COLO829 (cell line): Measurements from ENCODE around the gene CLIC1.

ENCODE experiments used
- DNase-seq: peaks from one replicate; pipeline ENCODE4 v3.0.0; 2012; ENCODE audit warnings: low spot score

Gene CLIC1

DNA sequence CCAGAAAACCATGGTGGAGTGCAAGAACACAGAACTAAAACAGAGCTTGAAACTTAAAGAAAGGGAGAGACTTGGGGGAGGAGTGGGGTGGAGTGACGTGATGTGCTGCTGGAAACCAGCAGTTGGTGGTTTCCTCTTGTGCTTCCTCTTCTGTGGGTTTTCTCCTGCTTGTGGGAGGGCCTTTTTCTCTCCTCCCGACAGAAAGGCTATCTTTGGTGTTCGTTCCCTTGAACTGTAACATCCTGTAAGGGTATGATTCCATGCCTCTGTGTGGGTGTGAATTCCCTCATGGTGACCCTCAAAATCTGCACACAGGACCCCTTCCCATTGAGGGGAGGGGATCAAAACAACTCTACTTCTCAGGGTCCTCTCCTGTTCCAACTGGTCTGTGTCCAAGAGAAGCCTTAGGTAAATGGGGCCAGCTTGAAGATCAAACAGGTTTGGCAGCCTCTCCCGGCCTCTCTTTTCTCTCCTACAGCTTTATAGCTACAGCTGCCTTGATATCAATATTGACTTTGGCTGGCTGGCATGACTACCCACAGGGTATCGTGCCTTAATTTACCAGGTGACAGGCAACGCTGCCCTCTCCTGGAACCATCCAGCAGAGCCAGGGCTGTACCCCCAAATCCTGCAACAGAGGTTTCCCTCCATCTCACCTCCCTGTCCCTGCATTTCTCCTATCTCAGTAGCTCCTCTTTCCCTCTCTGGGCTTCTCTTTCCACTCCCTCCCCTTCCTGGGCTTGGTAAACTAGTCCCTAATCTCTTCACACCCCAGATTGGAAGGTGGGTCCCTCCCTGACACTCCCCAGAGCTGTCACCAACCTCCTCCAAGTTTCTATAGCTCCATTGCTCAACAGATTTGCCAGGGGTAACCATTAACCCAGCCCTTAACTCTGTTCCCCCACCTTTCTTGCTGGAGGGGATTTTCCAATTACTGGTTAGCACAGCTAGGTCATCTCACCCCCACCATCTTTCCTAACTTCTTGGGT, 2.0 kb upstream of the CLIC1 start:
- DNase-seq: peak; percentile 89

DNA sequence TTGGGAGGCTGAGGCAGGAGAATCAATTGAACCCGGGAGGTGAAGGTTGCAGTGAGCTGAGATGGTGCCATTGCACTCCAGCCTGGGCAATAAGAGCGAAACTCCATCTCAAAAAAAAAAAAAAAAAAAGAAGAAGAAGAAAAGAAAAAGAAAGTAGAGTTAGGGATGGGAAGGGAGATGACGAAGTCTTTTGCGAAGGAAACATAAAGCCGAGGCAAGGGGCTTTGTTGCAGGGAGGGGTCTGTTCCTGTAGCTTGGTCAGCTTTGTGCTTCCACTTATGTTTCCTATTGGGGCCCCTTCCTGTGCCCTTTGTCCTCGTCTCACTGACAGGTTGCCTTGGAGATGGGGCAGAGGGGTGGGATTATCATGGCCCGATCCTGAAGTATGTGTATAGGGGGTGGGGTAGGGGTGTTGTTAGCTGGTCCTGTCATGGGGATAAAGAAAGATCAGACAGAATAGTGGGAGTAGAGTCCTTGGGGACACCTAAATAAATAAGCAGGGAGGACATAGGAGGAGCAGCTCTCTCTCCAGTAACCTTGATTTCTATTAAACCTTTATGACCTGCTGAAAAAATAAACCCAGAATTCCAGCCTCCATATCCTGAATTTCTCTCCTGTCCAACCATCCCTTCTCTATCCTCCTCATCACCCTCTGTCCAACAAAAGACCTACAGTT, 1.1 kb upstream of the CLIC1 start:
- DNase-seq: no peak

DNA sequence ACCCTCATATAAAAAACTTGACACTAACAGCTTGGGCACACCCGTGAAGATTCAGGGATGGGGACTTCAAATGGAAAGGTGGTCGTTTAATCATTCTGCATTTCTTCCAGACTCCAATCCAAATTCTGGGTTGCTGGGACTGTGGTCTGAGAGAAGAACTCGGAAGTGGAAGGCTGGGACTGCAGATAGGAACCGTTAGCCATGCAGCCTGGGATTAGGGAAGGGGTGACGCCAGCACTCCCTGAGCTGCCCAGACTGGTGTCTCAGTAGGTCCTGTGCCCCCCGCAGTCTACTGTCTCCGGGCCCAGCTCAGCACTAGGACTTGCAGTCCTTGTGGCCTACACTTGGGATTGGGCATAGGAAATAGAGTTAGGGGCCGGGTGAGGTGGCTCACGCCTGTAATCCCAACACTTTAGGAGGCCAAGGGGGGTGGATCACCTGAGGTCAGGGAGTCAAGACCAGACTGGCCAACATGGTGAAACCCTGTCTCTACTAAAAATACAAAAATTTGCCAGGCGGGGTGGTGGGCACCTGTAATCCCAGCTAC, 511 bp upstream of the CLIC1 start:
- DNase-seq: no peak

GRCh38 chr6:31734821-31735406, 1.4 kb downstream of the CLIC1 start:
- no peak for DNase-seq

DNA sequence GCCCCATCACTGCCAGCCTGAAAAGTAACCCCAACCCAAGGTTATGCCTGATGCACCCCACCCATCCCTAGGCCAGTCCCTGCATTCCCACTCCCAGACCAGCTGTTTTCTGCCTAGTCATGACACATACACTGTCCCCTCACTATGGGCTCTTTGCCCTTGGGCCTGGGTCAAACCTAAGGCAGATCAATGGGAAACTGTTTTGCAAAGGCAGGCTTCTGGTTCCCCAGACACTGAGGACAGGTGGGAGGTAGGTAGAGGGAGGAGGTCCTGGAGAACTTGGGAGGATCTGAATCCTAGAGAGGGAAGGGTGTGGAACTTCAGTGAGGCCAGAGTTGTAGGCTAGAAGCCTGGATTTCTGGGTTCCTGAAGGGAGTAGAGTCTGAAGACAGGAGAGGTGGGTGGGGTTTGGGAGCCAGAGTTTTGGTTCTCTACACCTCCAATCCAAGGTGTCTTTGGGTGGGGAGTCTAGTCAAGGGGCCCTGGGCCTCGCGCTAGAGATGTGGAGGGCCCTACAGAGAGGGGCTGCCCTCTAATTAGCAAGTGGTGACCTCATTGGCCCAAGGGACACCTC, 2.0 kb downstream of the CLIC1 start:
- DNase-seq: no peak

DNA sequence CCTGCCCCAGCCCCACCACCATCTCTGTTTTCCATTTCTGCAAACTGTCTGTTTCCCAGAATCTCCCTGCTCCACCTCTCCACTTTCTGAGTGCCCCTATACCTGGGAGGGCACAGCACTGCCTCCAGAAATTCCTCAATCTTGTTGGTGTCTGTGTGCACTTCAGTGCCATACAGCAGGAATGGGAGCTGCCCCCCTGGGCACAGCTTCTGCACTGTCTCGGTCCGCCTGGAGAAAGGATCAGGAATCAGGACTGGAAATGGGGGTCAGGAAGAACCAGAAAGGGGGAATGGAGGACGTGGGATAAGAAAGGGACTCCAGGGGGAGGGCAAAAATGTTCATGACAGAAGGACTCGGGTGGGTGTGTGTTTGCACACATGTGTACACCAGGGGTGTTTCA, 2.6 kb downstream of the CLIC1 start:
- no peak for DNase-seq

- no peak for DNase-seq
Measured at GRCh38 chr6:31732029-31732428, 4.3 kb downstream of the CLIC1 start.

DNA sequence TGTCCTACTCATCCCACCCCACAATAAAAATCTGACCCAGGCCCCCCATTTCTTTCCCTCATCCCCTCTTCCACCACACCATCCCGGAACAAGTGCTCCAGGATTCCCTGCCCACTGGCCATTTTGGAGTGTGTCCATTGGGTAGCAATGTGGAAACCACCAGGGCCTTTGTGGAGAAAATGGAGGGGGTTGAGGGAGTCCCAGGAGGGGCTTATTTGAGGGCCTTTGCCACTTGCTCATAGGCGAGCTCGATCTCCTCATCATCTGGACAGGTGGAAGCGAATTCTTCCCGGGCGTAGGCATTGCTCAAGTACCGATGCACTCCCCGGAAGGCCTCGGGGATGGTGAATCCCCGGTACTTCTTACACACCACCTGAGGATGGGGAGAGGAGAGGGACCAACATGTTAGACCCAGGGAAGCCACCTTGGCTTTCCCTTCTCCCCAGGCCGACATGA, 5.7 kb downstream of the CLIC1 start:
- DNase-seq: no peak

GRCh38 chr6:31729979-31730630, 6.2 kb downstream of the CLIC1 start:
- no peak for DNase-seq

GRCh38 chr6:31729515-31729978, 6.8 kb downstream of the CLIC1 start:
- peak; percentile 93 for DNase-seq

DNA sequence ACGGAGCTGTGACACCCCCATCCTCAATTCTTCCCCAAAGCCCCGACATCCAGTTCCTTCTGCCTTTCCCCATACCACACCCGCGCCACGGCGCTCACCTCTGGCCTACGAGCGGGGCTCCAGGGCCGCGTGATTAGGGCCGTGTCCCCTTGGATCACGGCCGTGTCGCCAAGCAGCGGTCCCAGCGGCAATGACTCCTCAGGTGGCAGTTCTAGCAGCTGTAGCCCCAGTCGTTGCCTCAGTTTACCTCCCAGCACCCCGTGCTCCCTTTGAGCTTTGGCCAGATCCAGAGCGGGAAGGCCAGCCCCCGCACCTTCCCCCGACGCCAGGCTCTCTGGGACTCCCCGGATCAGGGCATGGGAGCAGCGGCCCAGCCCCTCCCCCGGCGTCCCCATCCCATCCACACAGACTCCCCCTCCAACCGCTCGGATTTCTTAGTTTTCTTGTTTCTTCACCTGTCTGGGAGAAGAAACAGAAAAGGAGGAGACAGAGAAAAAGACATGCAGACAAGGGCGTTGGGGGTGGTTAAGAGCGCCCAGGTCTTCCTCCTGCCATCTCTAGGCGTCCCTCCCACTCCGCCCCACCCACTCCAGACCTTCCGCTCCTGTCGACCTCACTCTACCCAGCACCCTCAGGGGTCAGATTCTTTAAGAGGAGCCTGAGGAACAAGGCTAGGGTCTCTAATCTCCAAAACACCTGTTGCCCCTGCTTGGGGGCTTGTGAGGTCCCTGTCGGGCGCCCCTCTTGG, 7.4 kb downstream of the CLIC1 start, which contains the start of gene DDAH2:
Gene DDAH2 (minus strand): TSS at position 533 of the 748 bp plus-strand sequence. CDS start 138 bp downstream, at position 395.
- no peak for DNase-seq

DNA sequence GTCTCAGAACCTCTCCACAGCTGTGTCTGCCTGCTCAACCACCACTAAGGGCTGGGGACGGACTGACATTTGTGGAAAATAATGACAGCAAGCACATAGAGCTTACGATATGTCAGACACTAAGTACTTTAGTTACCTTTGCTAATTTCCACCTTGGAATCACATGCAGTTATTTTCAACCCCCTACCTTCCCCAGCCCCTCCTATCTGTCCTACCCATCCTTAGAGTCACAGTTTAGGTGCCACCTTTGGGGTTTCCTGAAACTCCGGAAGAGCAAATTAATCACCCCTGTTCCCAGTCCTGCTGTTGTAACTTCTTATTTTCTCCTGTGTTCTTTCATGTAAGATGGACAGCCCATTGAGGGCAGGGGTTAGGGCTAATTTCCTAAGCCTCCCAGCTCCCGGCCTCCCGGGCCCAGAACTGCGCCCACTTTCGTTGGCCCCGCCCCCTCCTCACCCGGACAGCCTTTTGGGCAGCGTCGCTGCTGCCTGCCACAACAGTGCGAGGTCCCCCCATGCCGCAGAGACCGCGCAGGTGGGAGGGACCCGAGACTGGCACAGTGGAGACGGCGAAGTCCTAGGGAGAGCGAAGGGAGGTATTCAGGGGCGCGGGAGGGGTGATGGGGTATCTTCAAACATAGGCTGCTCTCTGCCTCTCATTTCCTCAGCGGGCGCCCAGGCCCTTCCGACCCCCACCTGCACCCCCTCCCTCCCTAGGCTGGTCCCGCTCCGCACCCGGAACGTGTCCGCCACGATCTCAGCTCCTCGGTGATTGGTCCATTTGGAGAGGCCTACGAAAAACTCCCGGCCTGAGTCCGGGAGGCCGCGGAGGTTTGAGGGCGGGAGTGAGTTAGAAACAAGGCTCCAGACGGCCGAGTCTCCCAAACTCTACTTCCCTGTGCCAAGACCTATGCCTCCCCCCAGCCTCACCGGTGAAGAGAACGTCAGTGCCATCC, 8.3 kb downstream of the CLIC1 start:
- no peak for DNase-seq

GRCh38 chr6:31727034-31727716, 9.2 kb downstream of the CLIC1 start:
- DNase-seq: no peak

DNA sequence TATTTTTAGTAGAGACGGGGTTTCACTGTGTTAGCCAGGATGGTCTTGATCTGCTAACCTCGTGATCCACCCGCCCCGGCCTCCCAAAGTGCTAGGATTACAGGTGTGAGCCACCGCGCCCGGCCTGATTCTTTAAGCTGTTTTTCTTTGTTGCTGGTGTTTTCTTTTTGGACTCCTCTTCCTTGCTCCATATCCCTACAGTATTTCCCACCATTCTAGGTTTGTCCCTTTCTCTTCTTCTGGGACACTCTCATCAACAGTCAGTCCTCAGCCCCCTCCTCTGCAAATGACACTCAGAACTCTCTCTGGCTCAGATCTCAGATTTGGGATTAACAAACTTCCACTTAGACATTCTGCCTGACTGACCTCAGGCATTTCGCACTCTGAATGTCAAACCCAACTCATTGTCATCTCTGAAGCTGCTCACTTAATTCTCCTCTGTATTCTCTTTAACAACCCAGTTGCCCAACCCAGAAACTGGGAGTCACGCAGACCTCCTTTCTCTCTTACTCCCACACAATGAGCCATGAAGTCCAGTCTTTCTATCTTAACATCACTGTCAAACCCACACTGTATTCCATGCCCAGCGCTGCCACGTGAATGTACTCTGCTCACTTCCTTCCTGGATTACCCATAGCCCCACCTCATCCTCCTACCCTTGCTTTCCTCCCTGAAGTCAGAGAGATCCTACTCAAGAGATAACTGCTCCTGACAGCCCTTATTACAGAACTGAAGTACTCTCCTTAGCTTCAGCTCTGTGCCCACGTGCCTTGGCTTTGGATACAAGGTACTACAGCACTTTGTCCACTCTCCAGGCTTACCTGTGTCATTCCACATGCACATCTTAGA, 10.6 kb downstream of the CLIC1 start:
- DNase-seq: peak; percentile 84

DNA sequence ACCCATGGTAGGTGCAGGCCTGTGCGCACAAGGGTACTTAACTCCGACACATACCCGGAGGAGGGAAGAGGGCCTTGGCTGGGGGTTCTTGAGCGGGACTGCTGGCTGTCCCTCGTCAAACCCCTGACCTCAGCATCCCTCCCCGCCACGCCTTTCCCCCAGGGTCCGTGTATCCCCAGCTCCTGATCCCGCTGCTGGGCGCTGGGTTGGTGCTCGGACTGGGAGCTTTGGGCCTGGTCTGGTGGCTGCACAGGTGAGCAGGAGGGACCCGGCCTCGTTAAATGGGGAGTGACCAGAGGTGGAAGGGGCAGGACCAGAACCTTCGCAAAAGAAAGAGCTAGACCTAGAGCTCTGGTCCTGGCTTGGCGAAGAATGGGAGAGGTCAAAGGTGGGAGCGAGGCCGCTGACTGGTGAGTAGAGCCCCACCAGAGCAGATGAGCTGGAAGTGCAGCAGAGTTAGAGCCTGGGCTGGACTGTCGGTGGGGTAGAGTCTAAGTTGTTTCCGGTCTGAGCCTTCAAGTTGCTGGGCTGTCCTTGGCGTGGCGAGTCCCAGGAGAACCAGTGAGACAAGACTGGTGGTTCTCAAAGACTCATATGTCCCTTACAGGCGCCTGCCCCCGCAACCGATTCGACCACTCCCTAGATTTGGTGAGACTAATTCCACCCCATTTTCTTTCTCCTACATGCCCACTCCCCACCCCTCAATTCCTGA, 12.2 kb downstream of the CLIC1 start:
- DNase-seq: no peak

DNA sequence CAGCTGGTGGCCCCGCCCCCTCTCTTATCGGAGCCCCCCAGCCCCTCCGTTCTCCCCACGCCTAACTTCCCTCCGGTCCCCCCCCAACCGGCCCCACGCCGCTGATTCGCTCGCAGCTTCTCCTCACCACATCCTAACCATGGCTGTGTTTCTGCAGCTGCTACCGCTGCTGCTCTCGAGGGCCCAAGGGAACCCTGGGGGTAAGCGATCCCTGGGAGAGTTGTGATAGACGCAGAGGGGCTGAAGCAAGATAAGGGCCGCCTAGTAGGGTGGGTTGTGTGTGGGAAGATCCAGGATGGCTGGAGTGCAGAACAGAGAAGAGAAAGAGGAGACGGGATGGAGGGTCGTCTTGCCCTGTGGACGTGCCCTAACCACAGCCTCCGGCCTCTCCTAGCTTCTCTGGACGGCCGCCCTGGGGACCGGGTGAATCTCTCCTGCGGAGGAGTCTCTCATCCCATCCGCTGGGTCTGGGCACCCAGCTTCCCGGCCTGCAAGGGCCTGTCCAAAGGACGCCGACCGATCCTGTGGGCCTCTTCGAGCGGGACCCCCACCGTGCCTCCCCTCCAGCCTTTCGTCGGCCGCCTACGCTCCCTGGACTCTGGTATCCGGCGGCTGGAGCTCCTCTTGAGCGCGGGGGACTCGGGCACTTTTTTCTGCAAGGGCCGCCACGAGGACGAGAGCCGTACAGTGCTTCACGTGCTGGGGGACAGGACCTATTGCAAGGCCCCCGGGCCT, 12.9 kb downstream of the CLIC1 start, which contains the start of gene MPIG6B:
Gene MPIG6B (plus strand): TSS at position 129 of the 735 bp plus-strand sequence. CDS start 11 bp downstream, at position 140.
- DNase-seq: no peak
